Lower lobe of right lung (tissue), 2 donors: ENCODE measurements around the gene SMARCD2. TPM values are rescaled to one million over a fixed set of nuclear protein-coding genes. Genes with fewer than 3 reads are reported as not detected.
"Not testable (repeated sequence)": the region's sequence is repeated elsewhere in the genome, so short reads cannot be mapped to it uniquely, and the experiment has no call there.

ENCODE experiments used
- ATAC-seq, 2 donors: fragments of 200-7000 bp; cut with Tn5 transposase; one replicate each; pipeline ENCODE4 v1.9.1; 2020 to 2022; ENCODE audit warnings: mild to moderate bottlenecking in 2 of 2, moderate library complexity in 2 of 2
- DNase-seq: peaks from one replicate; pipeline ENCODE4 v3.0.0-alpha.2; 2020
- H3K27ac ChIP-seq: fragments of 200-600 bp; one replicate; pipeline ENCODE4 v1.8.0; 2022
- H3K27me3 ChIP-seq: fragments of 200-600 bp; one replicate; pipeline ENCODE4 v1.8.0; 2022; ENCODE audit warnings: low read depth
- H3K36me3 ChIP-seq: fragments of 200-600 bp; one replicate; pipeline ENCODE4 v1.8.0; 2022; ENCODE audit warnings: mild to moderate bottlenecking
- H3K4me1 ChIP-seq: fragments of 200-600 bp; one replicate; pipeline ENCODE4 v1.8.0; 2022
- H3K4me3 ChIP-seq: fragments of 200-600 bp; one replicate; pipeline ENCODE4 v1.8.0; 2022; ENCODE audit warnings: mild to moderate bottlenecking
- H3K9me3 ChIP-seq: fragments of 200-600 bp; one replicate; pipeline ENCODE4 v1.8.0; 2022
- intact Hi-C: fragments of 100-400 bp; cut with DNase I; formaldehyde crosslinking; loops from one replicate; pipeline ENCODE4 v1.11.0; 2022
- total RNA-seq: library from RNA; stranded (reverse); fragmentation: NEBNext Ultra II Directional; extraction: Animal tissue kit (Norgen Biotek cat#: 25700); gene quantifications from one replicate; pipeline ENCODE4 v1.2.1, GENCODE V29; 2021
- TF ChIP-seq, protein P1 (sequence below): fragments of 200-600 bp; IDR thresholded peaks from one replicate; pipeline ENCODE4 v1.8.0; 2022; ENCODE audit warnings: antibody characterized with exemption, mild to moderate bottlenecking
- donor health status: DM: no; HTN: yes; CAD: no; lungs with severe emphysema.

Gene SMARCD2
- total RNA-seq, 1 donor from 2014 or later = 80.9 TPM

DNA sequence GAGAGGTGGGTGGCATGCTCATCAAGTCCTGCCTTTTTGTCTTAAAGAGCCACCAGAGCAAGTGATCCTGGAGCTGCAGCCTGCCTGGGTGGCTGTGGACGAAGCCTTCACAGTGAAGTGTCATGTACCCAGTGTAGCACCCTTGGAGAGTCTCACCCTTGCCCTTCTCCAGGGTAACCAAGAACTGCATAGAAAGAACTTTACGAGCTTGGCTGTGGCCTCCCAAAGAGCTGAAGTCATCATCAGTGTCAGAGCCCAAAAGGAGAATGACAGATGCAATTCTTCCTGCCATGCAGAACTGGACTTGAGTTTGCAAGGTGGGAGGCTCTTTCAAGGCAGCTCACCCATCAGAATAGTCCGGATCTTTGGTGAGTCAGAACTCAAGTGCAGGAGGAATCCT is 16.8 kb upstream of the SMARCD2 start:
- DNase-seq (no peak), ATAC-seq (no peak)
- TF ChIP-seq, protein P1, sequence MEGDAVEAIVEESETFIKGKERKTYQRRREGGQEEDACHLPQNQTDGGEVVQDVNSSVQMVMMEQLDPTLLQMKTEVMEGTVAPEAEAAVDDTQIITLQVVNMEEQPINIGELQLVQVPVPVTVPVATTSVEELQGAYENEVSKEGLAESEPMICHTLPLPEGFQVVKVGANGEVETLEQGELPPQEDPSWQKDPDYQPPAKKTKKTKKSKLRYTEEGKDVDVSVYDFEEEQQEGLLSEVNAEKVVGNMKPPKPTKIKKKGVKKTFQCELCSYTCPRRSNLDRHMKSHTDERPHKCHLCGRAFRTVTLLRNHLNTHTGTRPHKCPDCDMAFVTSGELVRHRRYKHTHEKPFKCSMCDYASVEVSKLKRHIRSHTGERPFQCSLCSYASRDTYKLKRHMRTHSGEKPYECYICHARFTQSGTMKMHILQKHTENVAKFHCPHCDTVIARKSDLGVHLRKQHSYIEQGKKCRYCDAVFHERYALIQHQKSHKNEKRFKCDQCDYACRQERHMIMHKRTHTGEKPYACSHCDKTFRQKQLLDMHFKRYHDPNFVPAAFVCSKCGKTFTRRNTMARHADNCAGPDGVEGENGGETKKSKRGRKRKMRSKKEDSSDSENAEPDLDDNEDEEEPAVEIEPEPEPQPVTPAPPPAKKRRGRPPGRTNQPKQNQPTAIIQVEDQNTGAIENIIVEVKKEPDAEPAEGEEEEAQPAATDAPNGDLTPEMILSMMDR = no peak
- intact Hi-C loops = no loop called here
- H3K36me3 ChIP-seq = no peaks in the 10 kb centered on the region
- H3K4me3 ChIP-seq = no peak overlapping the region
- H3K27ac ChIP-seq = no peak overlapping the region
- H3K27me3 ChIP-seq = no peaks in the 10 kb centered on the region
- no peaks in the 10 kb centered on the region for H3K9me3 ChIP-seq
- H3K4me1 ChIP-seq = no peaks in the 10 kb centered on the region

DNA sequence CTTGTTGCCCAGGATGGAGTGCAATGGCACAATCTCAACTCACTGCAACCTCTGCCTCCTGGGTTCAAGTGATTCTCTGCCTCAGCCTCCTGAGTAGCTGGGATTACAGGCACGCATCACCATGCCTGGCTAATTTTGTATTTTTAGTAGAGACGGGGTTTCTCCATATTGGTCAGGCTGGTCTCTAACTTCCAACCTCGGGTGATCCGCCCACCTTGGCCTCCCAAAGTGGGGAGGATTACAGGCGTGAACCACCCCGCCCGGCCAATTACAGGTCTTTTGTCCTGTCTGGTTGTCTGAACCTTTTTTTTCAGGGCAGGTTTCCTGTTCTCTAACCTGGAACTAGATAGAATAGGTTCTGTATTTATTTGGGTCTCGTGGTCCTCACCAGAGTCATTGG is 13.9 kb upstream of the SMARCD2 start:
- H3K27ac ChIP-seq, H3K9me3 ChIP-seq, H3K36me3 ChIP-seq, H3K27me3 ChIP-seq, intact Hi-C loops, H3K4me3 ChIP-seq, DNase-seq, H3K4me1 ChIP-seq, ATAC-seq: not testable (repeated sequence)

DNA sequence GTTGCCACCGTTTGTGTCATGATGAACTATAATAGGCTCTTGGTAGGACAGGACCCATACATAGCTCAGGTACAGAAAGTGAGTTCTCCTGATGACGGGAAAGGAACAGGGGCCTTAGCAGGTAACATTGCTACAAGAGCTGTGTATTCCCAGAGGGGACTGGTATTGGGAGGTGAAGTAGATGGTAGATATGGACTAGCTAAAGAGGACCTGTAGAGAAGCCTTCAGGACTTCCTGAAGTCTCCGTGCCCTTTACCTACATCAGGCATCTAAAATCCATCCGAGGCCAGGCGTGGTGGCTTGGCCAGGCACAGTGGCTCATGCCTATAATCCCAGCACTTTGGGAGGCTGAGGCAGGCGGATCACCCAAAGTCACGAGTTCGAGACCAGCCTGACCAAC is 12.7 kb upstream of the SMARCD2 start:
- H3K9me3 ChIP-seq = no peaks in the 10 kb centered on the region
- H3K4me1 ChIP-seq = no peaks in the 10 kb centered on the region
- intact Hi-C loops = no loop called here
- no peaks in the 10 kb centered on the region for H3K36me3 ChIP-seq
- no peak overlapping the region for H3K27ac ChIP-seq
- no peaks in the 10 kb centered on the region for H3K27me3 ChIP-seq
- TF ChIP-seq, protein P1 = no peak
- no peak overlapping the region for H3K4me3 ChIP-seq
- ATAC-seq (no peak), DNase-seq (no peak)

DNA sequence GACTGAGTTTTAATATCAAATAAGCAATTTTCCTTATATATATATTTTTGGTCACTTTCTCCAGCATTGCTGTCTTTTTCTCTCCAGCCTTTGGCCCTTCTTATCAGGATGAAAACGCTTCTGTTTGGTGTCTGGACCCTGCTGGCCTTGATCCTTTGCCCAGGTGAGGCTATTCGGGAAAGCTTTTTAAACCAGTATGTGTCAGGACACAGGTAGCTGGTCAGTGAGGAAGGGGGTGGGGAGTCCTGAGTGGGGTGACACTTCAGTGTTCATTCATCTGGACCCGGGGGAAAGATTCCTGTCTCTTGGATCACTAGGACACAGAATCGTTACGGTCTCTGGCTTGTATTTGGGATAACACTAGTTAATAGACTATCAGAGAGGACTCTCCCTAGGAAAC is 12.2 kb upstream of the SMARCD2 start:
- TF ChIP-seq, protein P1 = no peak
- DNase-seq (no peak), ATAC-seq (no peak)
- no peak overlapping the region for H3K4me3 ChIP-seq
- no peak overlapping the region for H3K27ac ChIP-seq
- H3K36me3 ChIP-seq = no peaks in the 10 kb centered on the region
- no peaks in the 10 kb centered on the region for H3K9me3 ChIP-seq
- no peaks in the 10 kb centered on the region for H3K4me1 ChIP-seq
- no peaks in the 10 kb centered on the region for H3K27me3 ChIP-seq
- intact Hi-C loops = no loop called here

DNA sequence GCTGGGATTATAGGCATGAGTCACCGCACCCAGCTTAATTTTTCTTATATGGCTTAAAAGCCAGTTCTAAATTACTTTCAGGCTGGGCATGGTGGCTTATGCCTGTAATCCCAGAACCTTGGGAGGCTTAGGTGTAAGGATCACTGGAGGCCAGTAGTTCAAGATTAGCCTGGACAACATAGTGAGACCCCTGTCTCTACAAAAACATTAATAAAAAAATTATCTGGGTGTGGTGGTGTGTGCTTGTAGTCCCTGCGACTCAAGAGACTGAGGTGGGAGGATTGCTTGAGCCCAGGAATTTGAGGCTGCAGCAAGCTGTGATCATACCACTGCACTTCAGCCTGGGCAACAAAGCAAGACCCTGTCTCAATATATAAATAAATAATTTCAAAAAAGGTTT is 10.8 kb upstream of the SMARCD2 start:
- TF ChIP-seq, protein P1 = no peak
- no peaks in the 10 kb centered on the region for H3K36me3 ChIP-seq
- intact Hi-C loops = no loop called here

DNA sequence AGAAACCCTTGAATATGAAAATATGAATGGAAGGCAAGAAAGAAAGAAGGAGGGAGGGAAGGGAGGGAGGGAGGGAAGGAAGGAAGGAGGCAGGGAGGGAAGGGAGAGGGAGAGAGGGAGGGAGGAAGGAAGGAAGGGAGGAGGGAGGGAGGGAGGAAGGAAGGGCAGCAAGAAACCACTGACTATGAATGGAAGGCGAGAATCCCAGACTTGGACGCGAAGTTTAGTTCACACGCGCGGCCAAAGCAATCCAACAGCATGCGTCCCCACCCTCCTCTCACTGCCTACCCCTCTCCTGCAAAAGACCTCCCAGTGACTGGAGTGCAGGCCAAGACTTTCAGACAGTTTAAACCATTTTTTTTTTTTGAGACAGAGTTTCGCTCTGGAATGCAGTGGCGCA is 7.9 kb upstream of the SMARCD2 start:
- TF ChIP-seq, protein P1 = no peak
- no peak overlapping the region for H3K4me3 ChIP-seq
- H3K27me3 ChIP-seq = no peaks in the 10 kb centered on the region
- no peak for DNase-seq
- no peak overlapping the region for H3K27ac ChIP-seq
- H3K9me3 ChIP-seq = peaks cover 3% of the 10 kb centered on the region
- H3K4me1 ChIP-seq = peaks cover 8% of the 10 kb centered on the region
- intact Hi-C loops = no loop called here
- no peak for ATAC-seq
- H3K36me3 ChIP-seq = no peaks in the 10 kb centered on the region

More for the DNA sequence above, 10.8 kb upstream of the SMARCD2 start:
- Histone ChIP-seq H3K4me3 (no peak overlapping the region), H3K9me3 (peaks cover 3% of the 10 kb centered on the region), H3K27me3 (no peaks in the 10 kb centered on the region), H3K4me1 (peaks cover 8% of the 10 kb centered on the region), H3K27ac (no peak overlapping the region)
- no peak for ATAC-seq
- no peak for DNase-seq
